HG03442 (cell line): ENCODE measurements around the gene PRKAR1B.
"Not testable (repeated sequence)": the region's sequence is repeated elsewhere in the genome, so short reads cannot be mapped to it uniquely, and the experiment has no call there.

ENCODE experiments used
- ATAC-seq: cut with Tn5 transposase; IDR thresholded peaks from one replicate; pipeline ENCODE4 v1.9.1; 2021; ENCODE audit warnings: mild to moderate bottlenecking, moderate library complexity; ENCODE audit not compliant: unreplicated experiment

PRKAR1B gene

GRCh38 chr7:563629-564170, 163.4 kb downstream of the PRKAR1B start:
- no peak for ATAC-seq

GRCh38 chr7:562789-563628, 164.1 kb downstream of the PRKAR1B start:
- no peak for ATAC-seq

- ATAC-seq = no peak
Measured at GRCh38 chr7:562374-562675, 164.8 kb downstream of the PRKAR1B start.

GRCh38 chr7:561631-562373, 165.3 kb downstream of the PRKAR1B start:
- no peak for ATAC-seq

- no peak for ATAC-seq
Measured at GRCh38 chr7:560966-561630, 166.0 kb downstream of the PRKAR1B start.

GRCh38 chr7:559396-559705, 167.7 kb downstream of the PRKAR1B start:
- ATAC-seq = no peak

GRCh38 chr7:557558-557881, 169.6 kb downstream of the PRKAR1B start:
- no peak for ATAC-seq

- no peak for ATAC-seq
Measured at GRCh38 chr7:556837-557557, 170.1 kb downstream of the PRKAR1B start.

GRCh38 chr7:556291-556826, 170.7 kb downstream of the PRKAR1B start:
- ATAC-seq = no peak

GRCh38 chr7:555551-556160, 171.4 kb downstream of the PRKAR1B start:
- no peak for ATAC-seq

- ATAC-seq = no peak
Measured at GRCh38 chr7:553636-554111, 173.4 kb downstream of the PRKAR1B start.

GRCh38 chr7:552868-553635, 174.0 kb downstream of the PRKAR1B start:
- ATAC-seq = no peak

- not testable (repeated sequence) for ATAC-seq
Measured at GRCh38 chr7:552151-552867, 174.8 kb downstream of the PRKAR1B start.

GRCh38 chr7:551615-551970, 175.5 kb downstream of the PRKAR1B start:
- ATAC-seq = not testable (repeated sequence)

GRCh38 chr7:550881-551614, 176.0 kb downstream of the PRKAR1B start:
- ATAC-seq = no peak

GRCh38 chr7:549891-550625, 177.0 kb downstream of the PRKAR1B start:
- ATAC-seq = no peak

GRCh38 chr7:549066-549890, 177.8 kb downstream of the PRKAR1B start:
- ATAC-seq = no peak
